Naive thymus-derived CD4-positive, alpha-beta T cell (primary cell): ENCODE results near the gene AXIN1. TPM values are rescaled to one million over a fixed set of nuclear protein-coding genes. Genes with fewer than 3 reads are reported as not detected.

ENCODE experiments used
- ATAC-seq: fragments of 150-1000 bp; cut with Tn5 transposase; 2 replicates; pipeline ENCODE4 v1.10.0; 2021; ENCODE audit warnings: mild to moderate bottlenecking, moderate library complexity
- CTCF ChIA-PET: fragments of 350-600 bp; sonication (Branson Sonifier 250); formaldehyde crosslinking; loops from one replicate; lab custom pipeline; 2021; ENCODE audit warnings: antibody characterized with exemption; lab: Charles Lee
- POLR2A ChIA-PET: fragments of 350-600 bp; sonication (Branson Sonifier 250); formaldehyde crosslinking; loops from one replicate; lab custom pipeline; 2021; ENCODE audit warnings: antibody characterized with exemption, inconsistent platforms; lab: Charles Lee
- DNase-seq, 9 donors: peaks; one replicate each; pipeline versions ENCODE4 v3.0.0 to v3.0.0-alpha.2; 2020 to 2022; ENCODE audit warnings: mixed read lengths in 1 of 9
- H3K27ac ChIP-seq: one replicate; pipeline ENCODE4 v1.7.0; 2013; ENCODE audit warnings: mild to moderate bottlenecking, low read depth, low read length, moderate library complexity
- H3K27me3 ChIP-seq, 2 donors: one replicate each; pipeline ENCODE4 v1.7.0; 2013; ENCODE audit warnings: low read length in 2 of 2, mild to moderate bottlenecking in 2 of 2, moderate library complexity in 2 of 2; ENCODE audit not compliant: control insufficient read depth in 2 of 2, insufficient read depth in 2 of 2
- H3K36me3 ChIP-seq, 3 experiments: 1 replicate in 2 of 3; 2 replicates in 1 of 3; pipeline ENCODE4 v1.7.0; 2013; ENCODE audit warnings: low read length in 3 of 3, mild to moderate bottlenecking in 3 of 3, moderate library complexity in 1 of 3; ENCODE audit not compliant: insufficient read depth in 3 of 3, control insufficient read depth in 2 of 3
- H3K4me1 ChIP-seq, 2 donors: one replicate each; pipeline ENCODE4 v1.7.0; 2013; ENCODE audit warnings: low read length in 2 of 2, mild to moderate bottlenecking in 2 of 2, moderate library complexity in 1 of 2; ENCODE audit not compliant: control insufficient read depth in 2 of 2, insufficient read depth in 2 of 2
- H3K4me3 ChIP-seq: 2 replicates; pipeline ENCODE4 v1.7.0; 2013; ENCODE audit warnings: mild to moderate bottlenecking, low read length
- H3K9me3 ChIP-seq, 3 experiments: 1 replicate in 2 of 3; 2 replicates in 1 of 3; pipeline ENCODE4 v1.7.0; 2013; ENCODE audit warnings: low read length in 3 of 3; ENCODE audit not compliant: control insufficient read depth in 2 of 3
- H3K27ac Mint-ChIP-seq, 9 donors: one replicate each; pipeline ENCODE4 v1.8.0; 2020 to 2022; ENCODE audit warnings: mixed read lengths in 9 of 9, mild to moderate bottlenecking in 8 of 9, moderate library complexity in 5 of 9, inconsistent platforms in 2 of 9
- H3K27me3 Mint-ChIP-seq, 5 donors: one replicate each; pipeline ENCODE4 v1.8.0; 2021 to 2022; ENCODE audit warnings: mixed read lengths in 5 of 5, mild to moderate bottlenecking in 1 of 5
- H3K36me3 Mint-ChIP-seq, 5 donors: one replicate each; pipeline ENCODE4 v1.8.0; 2020 to 2022; ENCODE audit warnings: mixed read lengths in 5 of 5, mild to moderate bottlenecking in 3 of 5, inconsistent platforms in 1 of 5
- H3K4me1 Mint-ChIP-seq, 7 donors: one replicate each; pipeline ENCODE4 v1.8.0; 2020 to 2022; ENCODE audit warnings: mixed read lengths in 7 of 7, mild to moderate bottlenecking in 3 of 7, inconsistent platforms in 1 of 7
- H3K4me3 Mint-ChIP-seq, 10 donors: one replicate each; pipeline ENCODE4 v1.8.0; 2020 to 2022; ENCODE audit warnings: mild to moderate bottlenecking in 10 of 10, mixed read lengths in 10 of 10, moderate library complexity in 6 of 10, inconsistent platforms in 2 of 10
- H3K9me3 Mint-ChIP-seq, 11 donors: one replicate each; pipeline ENCODE4 v1.8.0; 2020 to 2022; ENCODE audit warnings: mixed read lengths in 11 of 11, mild to moderate bottlenecking in 4 of 11, inconsistent platforms in 1 of 11, moderate library complexity in 1 of 11
- intact Hi-C, 2 donors: fragments of 100-400 bp; cut with micrococcal nuclease; formaldehyde crosslinking; loops; one replicate each; pipeline ENCODE4 v1.15.1; 2023
- polyA plus RNA-seq, 2 donors: library from polyadenylated mRNA; unstranded; fragments of 300-500 nt; fragmentation: Illumina TruSeq; gene quantifications; one replicate each; pipeline ENCODE4 v1.2.3, GENCODE V29; 2021
- total RNA-seq, 6 experiments: library from RNA in 5 of 6; stranded (reverse) in 5 of 6; gene quantifications; 1 replicate in 5 of 6; 2 replicates in 1 of 6; pipeline ENCODE4 v1.2.3 and lab custom pipeline; 2021 to 2026

The AXIN1 gene
- total and polyA plus RNA-seq, 7 experiments from 2014 or later, result 1.2 to 45.9 (median 36.2) TPM

- no peaks in the 10 kb centered on the region for H3K36me3 Mint-ChIP-seq
- Histone ChIP-seq H3K27ac (no peak overlapping the region), H3K9me3 (no peaks in the 10 kb centered on the region), H3K4me1 (peaks cover 5 to 10% of the 10 kb centered on the region in 2 donors), H3K4me3 (no peak overlapping the region), H3K36me3 (no peaks in the 10 kb centered on the region), H3K27me3 (no peaks in the 10 kb centered on the region)
- ATAC-seq (no peak), DNase-seq (no peak)
- peak overlapping the region in 1 of 9 donors; percentile 62 for H3K27ac Mint-ChIP-seq
- ChIA-PET CTCF (interaction anchor here (0.8 to 2.5 kb wide), 5 partner anchors 19 to 295 kb away, joined by 3 to 35 read pairs (median 10); no protein-coding TSS in a partner anchor), POLR2A (interaction anchor here (1.5 to 2.2 kb wide), 2 partner anchors 20 to 254 kb away, joined by 3 to 10 read pairs; no protein-coding TSS in a partner anchor)
- H3K4me1 Mint-ChIP-seq, result peaks cover 0 to 17% (median 6%) of the 10 kb centered on the region in 7 donors
- H3K4me3 Mint-ChIP-seq, result no peak overlapping the region
- intact Hi-C loops, result no loop called here
- peaks cover 0 to 4% (median 0%) of the 10 kb centered on the region in 5 donors for H3K27me3 Mint-ChIP-seq
- H3K9me3 Mint-ChIP-seq, result no peaks in the 10 kb centered on the region
Measured at GRCh38 chr16:360698-361336, 8.3 kb upstream of the AXIN1 start.

GRCh38 chr16:359871-360697, 7.6 kb upstream of the AXIN1 start:
- Mint-ChIP-seq H3K9me3 (no peaks in the 10 kb centered on the region), H3K27ac (no peak overlapping the region), H3K27me3 (peaks cover 0 to 4% (median 0%) of the 10 kb centered on the region in 5 donors), H3K36me3 (no peaks in the 10 kb centered on the region), H3K4me1 (peaks cover 3 to 24% (median 12%) of the 10 kb centered on the region in 7 donors), H3K4me3 (no peak overlapping the region)
- CTCF ChIA-PET, result interaction anchor here (0.8 to 0.9 kb wide), 2 partner anchors 19 to 281 kb away, joined by 3 to 8 read pairs; no protein-coding TSS in a partner anchor
- H3K9me3 ChIP-seq, result no peaks in the 10 kb centered on the region
- no peak for DNase-seq
- H3K27ac ChIP-seq, result no peak overlapping the region
- POLR2A ChIA-PET, result no interaction called here
- H3K4me3 ChIP-seq, result no peak overlapping the region
- ATAC-seq, result no peak
- H3K4me1 ChIP-seq, result peaks cover 10 to 17% of the 10 kb centered on the region in 2 donors
- intact Hi-C loops, result loop anchor here in 1 of 2 donors (10.0 kb wide), 1 partner anchor 45 kb away; the partner anchor contains the start of gene DECR2
- H3K36me3 ChIP-seq, result no peaks in the 10 kb centered on the region
- no peaks in the 10 kb centered on the region for H3K27me3 ChIP-seq

- H3K27ac ChIP-seq, result no peak overlapping the region
- H3K36me3 ChIP-seq, result no peaks in the 10 kb centered on the region
- peaks cover 5 to 31% (median 18%) of the 10 kb centered on the region in 7 donors for H3K4me1 Mint-ChIP-seq
- ChIA-PET CTCF (no interaction called here), POLR2A (no interaction called here)
- H3K4me3 ChIP-seq, result no peak overlapping the region
- no peaks in the 10 kb centered on the region for H3K9me3 ChIP-seq
- no peak overlapping the region for H3K4me3 Mint-ChIP-seq
- DNase-seq (no peak), ATAC-seq (no peak)
- H3K36me3 Mint-ChIP-seq, result no peaks in the 10 kb centered on the region
- no peak overlapping the region for H3K27ac Mint-ChIP-seq
- peaks cover 19 to 26% of the 10 kb centered on the region in 2 donors for H3K4me1 ChIP-seq
- intact Hi-C loops, result loop anchor here in 1 of 2 donors (10.0 kb wide), 1 partner anchor 46 kb away; the partner anchor contains the start of gene DECR2
- H3K9me3 Mint-ChIP-seq, result no peaks in the 10 kb centered on the region
- H3K27me3 ChIP-seq, result no peaks in the 10 kb centered on the region
- peaks cover 0 to 4% (median 0%) of the 10 kb centered on the region in 5 donors for H3K27me3 Mint-ChIP-seq
Measured at GRCh38 chr16:359067-359763, 6.7 kb upstream of the AXIN1 start.

DNA sequence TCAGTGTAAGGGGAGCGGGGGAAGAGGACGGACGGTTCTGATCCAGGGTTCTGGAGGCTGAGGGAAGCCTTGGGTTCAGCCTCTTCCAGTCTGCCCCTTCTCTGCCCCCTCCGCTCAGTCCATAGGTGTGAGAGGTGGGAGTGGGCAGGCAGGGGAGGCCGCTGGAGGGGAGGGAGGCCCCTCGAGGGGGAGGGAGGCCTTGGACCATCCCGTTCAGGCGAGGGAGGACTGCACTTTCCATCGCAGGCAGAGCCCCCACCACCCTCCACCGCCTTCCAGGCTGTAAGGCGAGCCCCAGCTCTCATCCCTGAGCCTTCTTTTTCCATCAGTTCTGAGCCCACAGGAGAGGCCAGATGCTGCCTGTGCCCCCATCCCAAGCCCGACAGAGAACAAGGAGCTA, 4.2 kb upstream of the AXIN1 start:
- ChIA-PET POLR2A (interaction anchor here (1.1 to 2.2 kb wide), 2 partner anchors 9 to 304 kb away, joined by 3 to 7 read pairs; partner anchors contain the start of genes POLR3K and SNRNP25), CTCF (interaction anchor here (0.7 to 1.3 kb wide), 2 partner anchors 9 to 250 kb away, joined by 3 to 6 read pairs; no protein-coding TSS in a partner anchor)
- intact Hi-C loops, result loop anchor here in 1 of 2 donors (10.0 kb wide), 1 partner anchor 48 kb away; the partner anchor contains the start of gene DECR2
- Mint-ChIP-seq H3K4me1 (peaks cover 7 to 30% (median 20%) of the 10 kb centered on the region in 7 donors), H3K36me3 (no peaks in the 10 kb centered on the region), H3K27ac (peak overlapping the region in 3 of 9 donors; percentile 36 to 93 (median 43)), H3K9me3 (no peaks in the 10 kb centered on the region), H3K4me3 (no peak overlapping the region), H3K27me3 (no peaks in the 10 kb centered on the region)
- DNase-seq, result no peak
- no peak overlapping the region for H3K4me3 ChIP-seq
- H3K27me3 ChIP-seq, result no peaks in the 10 kb centered on the region
- no peak for ATAC-seq
- no peaks in the 10 kb centered on the region for H3K36me3 ChIP-seq
- H3K4me1 ChIP-seq, result peaks cover 27 to 39% of the 10 kb centered on the region in 2 donors
- H3K9me3 ChIP-seq, result no peaks in the 10 kb centered on the region
- H3K27ac ChIP-seq, result no peak overlapping the region

GRCh38 chr16:354971-355461, 2.5 kb upstream of the AXIN1 start:
- ChIA-PET POLR2A (interaction anchor here (0.5 to 2.2 kb wide), 10 partner anchors 11 to 258 kb away, joined by 3 to 10 read pairs (median 4); partner anchors contain the start of genes FAM234A and LUC7L), CTCF (interaction anchor here (0.5 to 0.9 kb wide), 2 partner anchors 114 to 120 kb away, joined by 3 read pairs; no protein-coding TSS in a partner anchor)
- H3K27ac ChIP-seq, result peak overlapping the region; percentile 55
- no peaks in the 10 kb centered on the region for H3K9me3 ChIP-seq
- peaks cover 37 to 52% of the 10 kb centered on the region in 2 donors for H3K4me1 ChIP-seq
- H3K27me3 ChIP-seq, result no peaks in the 10 kb centered on the region
- Mint-ChIP-seq H3K9me3 (no peaks in the 10 kb centered on the region), H3K27me3 (no peaks in the 10 kb centered on the region), H3K36me3 (peaks cover 0 to 6% (median 4%) of the 10 kb centered on the region in 5 donors), H3K27ac (peak overlapping the region in 8 of 9 donors; percentile 87 to 95 (median 92)), H3K4me1 (peaks cover 17 to 41% (median 31%) of the 10 kb centered on the region in 7 donors), H3K4me3 (peak overlapping the region; percentile 23 to 86 (median 78))
- intact Hi-C loops, result loop anchor here (5.0 to 10.0 kb wide), 2 partner anchors 48 to 50 kb away; partner anchors contain the start of gene DECR2 (in 1 of the 2)
- H3K4me3 ChIP-seq, result peak overlapping the region; percentile 44
- ATAC-seq (no peak), DNase-seq (peak in 3 of 9 donors; percentile 51 to 61 (median 54))
- no peaks in the 10 kb centered on the region for H3K36me3 ChIP-seq
